ENCODE data around the gene ANKH.

DNA sequence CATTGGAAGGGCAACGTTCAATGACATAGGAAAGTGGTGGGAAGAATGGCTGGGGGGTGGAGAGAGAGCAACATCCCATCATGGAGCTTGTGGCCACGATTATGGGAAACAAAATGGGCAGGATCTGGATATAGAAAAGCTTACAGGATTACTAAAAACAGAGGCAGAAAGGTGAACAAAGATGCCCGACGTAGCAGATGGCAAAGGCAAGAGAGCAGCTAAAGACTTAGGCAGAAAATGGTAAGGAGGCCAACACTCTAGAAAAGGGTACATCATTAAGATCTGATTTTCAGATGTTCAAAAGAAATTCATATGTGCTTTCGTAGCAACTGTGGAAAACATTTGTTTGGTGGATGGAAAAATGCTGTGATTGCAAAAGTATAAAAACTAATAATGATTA, 104.5 kb downstream of the ANKH start:
- TF ChIP-seq RAD21 (IDR thresholded peaks at IDR 0.05; ENCODE audit: low read depth) (no peak), EP300 (IDR thresholded peaks at IDR 0.05; ENCODE audit: borderline replicate concordance) (no peak), CREB1 (IDR thresholded peaks at IDR 0.05; ENCODE audit: low read depth) (no peak), FOXM1 (IDR thresholded peaks at IDR 0.05; ENCODE audit: borderline replicate concordance, low read depth) (no peak), TAF1 (IDR thresholded peaks at IDR 0.05; ENCODE audit: low read depth) (no peak), ZBTB7A (IDR thresholded peaks at IDR 0.05; ENCODE audit: low read depth) (no peak), USF1 (IDR thresholded peaks at IDR 0.05) (no peak), NFIC (IDR thresholded peaks at IDR 0.05) (no peak)
- TF ChIP-seq, protein P1, sequence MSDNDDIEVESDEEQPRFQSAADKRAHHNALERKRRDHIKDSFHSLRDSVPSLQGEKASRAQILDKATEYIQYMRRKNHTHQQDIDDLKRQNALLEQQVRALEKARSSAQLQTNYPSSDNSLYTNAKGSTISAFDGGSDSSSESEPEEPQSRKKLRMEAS (IDR thresholded peaks at IDR 0.05): no peak

Data from Ishikawa (cell line).